Type B pancreatic cell (in vitro differentiated cells): ENCODE results near the gene CHMP4B. TPM values are rescaled to one million over a fixed set of nuclear protein-coding genes. Genes with fewer than 3 reads are reported as not detected.

Experiments
- DNase-seq: peaks from one replicate; pipeline ENCODE4 v3.0.0; 2021; ENCODE audit warnings: mixed read lengths; ENCODE audit not compliant: unreplicated experiment; ENCODE audit errors: extremely low spot score
- H3K27ac Mint-ChIP-seq: 2 replicates; pipeline ENCODE4 v1.8.0; 2021; ENCODE audit warnings: mild to moderate bottlenecking, mixed read lengths
- H3K27me3 Mint-ChIP-seq: 2 replicates; pipeline ENCODE4 v1.8.0; 2021; ENCODE audit warnings: mixed read lengths
- H3K36me3 Mint-ChIP-seq: 2 replicates; pipeline ENCODE4 v1.8.0; 2021; ENCODE audit warnings: mixed read lengths
- H3K4me1 Mint-ChIP-seq: one replicate; pipeline ENCODE4 v1.8.0; 2021; ENCODE audit warnings: mixed read lengths; ENCODE audit not compliant: unreplicated experiment
- H3K4me3 Mint-ChIP-seq: 2 replicates; pipeline ENCODE4 v1.8.0; 2021; ENCODE audit warnings: mild to moderate bottlenecking, mixed read lengths
- H3K9me3 Mint-ChIP-seq: 2 replicates; pipeline ENCODE4 v1.8.0; 2021; ENCODE audit warnings: mixed read lengths
- CTCF ChIP-seq: fragments of 200-600 bp; sonication (generic); conservative IDR thresholded peaks from 2 replicates; pipeline ENCODE4 v1.5.0; 2021; ENCODE audit warnings: antibody characterized with exemption, mild to moderate bottlenecking
- total RNA-seq: library from RNA; stranded (reverse); gene quantifications from 2 replicates; pipeline ENCODE4 v1.2.1, GENCODE V29; 2021; ENCODE audit warnings: low replicate concordance

CHMP4B gene
- total RNA-seq, 1 donor from 2014 or later: 111 TPM

- H3K4me3 Mint-ChIP-seq: no peak overlapping the region
- no peaks in the 10 kb centered on the region for H3K9me3 Mint-ChIP-seq
- H3K27me3 Mint-ChIP-seq: no peaks in the 10 kb centered on the region
- no peak overlapping the region for H3K27ac Mint-ChIP-seq
- H3K36me3 Mint-ChIP-seq: peaks cover 5% of the 10 kb centered on the region
- no peak for DNase-seq
- H3K4me1 Mint-ChIP-seq: peaks cover 27% of the 10 kb centered on the region
- TF ChIP-seq CTCF: no peak
Measured at GRCh38 chr20:33785503-33785902, 25.6 kb upstream of the CHMP4B start.

DNA sequence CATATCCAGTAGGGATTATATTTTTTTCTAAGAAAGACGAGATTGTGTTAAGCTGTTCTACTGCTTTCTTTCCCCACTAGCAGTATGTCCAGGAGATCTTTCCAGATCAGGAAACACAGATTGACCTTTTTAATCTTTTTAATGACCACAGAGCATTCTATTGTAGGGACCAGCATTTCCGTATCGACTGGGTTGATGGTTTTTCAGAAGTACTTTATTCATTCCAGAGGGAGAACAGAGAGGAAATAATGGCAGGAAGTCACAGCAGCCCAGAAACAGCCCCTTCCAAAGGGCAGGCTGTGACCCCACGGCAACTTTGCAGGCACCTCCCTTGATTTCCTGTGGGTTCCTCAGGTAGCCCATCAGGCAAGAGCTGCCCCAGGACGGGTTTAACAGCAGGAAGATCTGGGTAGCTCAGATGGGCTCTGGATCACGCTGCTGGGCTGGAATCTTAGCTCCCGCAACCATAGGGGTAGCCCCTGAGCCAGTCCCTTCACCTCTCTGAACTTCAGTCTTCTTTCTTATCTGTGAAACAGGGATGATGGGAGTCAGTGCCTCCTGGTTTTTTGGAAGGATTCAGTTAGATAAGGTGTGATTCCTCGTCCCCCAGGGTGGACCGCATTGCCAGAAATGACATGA is 23.8 kb upstream of the CHMP4B start:
- peaks cover 23% of the 10 kb centered on the region for H3K4me1 Mint-ChIP-seq
- no peaks in the 10 kb centered on the region for H3K9me3 Mint-ChIP-seq
- H3K36me3 Mint-ChIP-seq: peaks cover 7% of the 10 kb centered on the region
- H3K27ac Mint-ChIP-seq: peak overlapping the region; percentile 44
- H3K27me3 Mint-ChIP-seq: no peaks in the 10 kb centered on the region
- no peak overlapping the region for H3K4me3 Mint-ChIP-seq
- no peak for DNase-seq
- TF ChIP-seq CTCF: no peak

DNA sequence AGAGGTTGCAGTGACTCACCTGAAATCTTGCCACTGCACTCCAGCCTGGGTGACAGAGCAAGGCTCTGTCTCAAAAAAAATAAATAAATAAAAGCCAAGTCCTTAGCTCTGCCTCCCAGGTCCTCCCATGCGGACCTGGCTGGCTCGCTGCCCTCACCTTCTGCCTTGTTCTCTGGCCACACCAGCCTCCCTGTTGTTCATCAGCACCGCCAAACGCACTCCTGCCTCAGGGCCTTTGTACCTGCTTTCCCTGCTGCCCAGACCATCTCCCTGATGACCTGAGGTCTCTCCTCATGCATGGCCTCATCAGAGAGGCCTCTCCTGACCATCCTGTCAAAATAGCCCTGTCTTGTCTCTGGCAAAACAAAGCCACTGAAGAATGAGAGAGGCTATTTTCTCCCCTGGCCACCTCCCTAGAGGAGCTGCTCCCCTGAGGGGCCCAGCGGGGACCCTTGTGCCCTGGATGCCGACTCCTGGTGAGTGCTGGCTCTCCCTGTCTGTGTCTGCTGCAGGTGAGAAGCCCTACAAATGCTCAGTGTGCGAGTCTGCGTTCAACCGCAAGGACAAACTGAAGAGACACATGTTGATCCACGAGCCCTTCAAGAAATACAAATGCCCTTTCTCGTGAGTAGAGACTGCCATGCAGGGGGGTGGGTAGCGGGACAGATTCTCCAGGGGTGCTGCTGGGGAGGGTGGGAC is 22.6 kb upstream of the CHMP4B start:
- H3K27ac Mint-ChIP-seq: peak overlapping the region; percentile 91
- TF ChIP-seq CTCF: no peak
- peaks cover 7% of the 10 kb centered on the region for H3K36me3 Mint-ChIP-seq
- H3K4me1 Mint-ChIP-seq: peaks cover 21% of the 10 kb centered on the region
- no peak overlapping the region for H3K4me3 Mint-ChIP-seq
- H3K9me3 Mint-ChIP-seq: no peaks in the 10 kb centered on the region
- H3K27me3 Mint-ChIP-seq: no peaks in the 10 kb centered on the region
- DNase-seq: no peak

DNA sequence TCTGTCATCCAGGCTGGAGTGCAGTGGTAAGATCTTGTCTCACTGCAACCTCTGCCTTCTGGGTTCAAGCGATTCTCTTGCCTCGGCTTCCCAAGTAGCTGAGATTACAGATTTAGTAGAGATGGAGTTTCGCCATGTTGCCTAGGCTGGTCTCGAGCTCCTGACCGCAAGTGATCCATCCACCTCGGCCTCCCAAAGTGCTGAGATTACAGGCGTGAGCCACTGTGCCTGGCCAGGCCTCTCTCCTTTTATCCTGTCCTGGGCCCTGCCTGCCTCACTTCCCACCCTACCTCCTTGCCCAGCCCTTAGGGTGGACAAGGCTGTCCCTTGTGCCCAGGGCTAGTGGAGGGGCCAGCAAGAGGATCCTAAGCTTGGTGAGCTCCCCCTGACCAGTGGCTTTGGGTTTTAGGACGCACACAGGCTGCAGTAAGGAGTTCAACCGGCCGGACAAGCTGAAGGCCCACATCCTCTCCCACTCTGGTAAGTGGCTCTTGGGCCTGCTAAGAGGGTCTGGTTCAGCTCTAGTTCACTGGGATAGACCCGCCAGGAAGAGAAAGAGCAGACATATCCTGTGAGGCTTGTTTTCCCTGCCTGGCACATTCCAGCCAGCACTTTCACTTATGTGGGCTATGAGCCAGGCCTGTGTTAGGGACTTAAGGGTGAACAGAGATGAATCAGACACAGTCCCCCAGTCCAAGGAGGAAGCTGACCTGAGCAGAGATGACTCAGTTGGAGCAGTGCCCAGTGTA is 21.9 kb upstream of the CHMP4B start:
- H3K27ac Mint-ChIP-seq: peak overlapping the region; percentile 91

DNA sequence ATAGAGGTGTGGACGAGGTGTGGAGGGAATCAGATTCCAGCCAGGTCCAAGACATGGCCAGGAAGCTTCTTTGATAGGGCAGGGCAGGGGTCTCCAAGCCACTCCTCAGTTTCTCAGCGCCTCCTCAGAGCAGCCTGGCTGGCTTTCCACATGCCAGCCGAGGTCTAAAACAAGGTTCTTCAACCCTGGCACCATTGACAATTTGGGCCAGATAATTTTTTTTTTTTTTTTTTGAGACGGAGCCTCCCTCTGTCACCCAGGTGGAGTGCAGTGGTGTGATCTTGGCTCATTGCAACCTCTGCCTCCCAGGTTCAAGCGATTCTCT is 21.3 kb upstream of the CHMP4B start:
- Mint-ChIP-seq H3K4me1 (peaks cover 21% of the 10 kb centered on the region), H3K27me3 (no peaks in the 10 kb centered on the region), H3K4me3 (peak overlapping the region; percentile 55), H3K9me3 (no peaks in the 10 kb centered on the region), H3K36me3 (peaks cover 7% of the 10 kb centered on the region), H3K27ac (peak overlapping the region; percentile 91)
- DNase-seq: no peak
- no peak for TF ChIP-seq CTCF

More for the DNA sequence above, 21.9 kb upstream of the CHMP4B start:
- no peaks in the 10 kb centered on the region for H3K27me3 Mint-ChIP-seq
- peaks cover 21% of the 10 kb centered on the region for H3K4me1 Mint-ChIP-seq
- peaks cover 7% of the 10 kb centered on the region for H3K36me3 Mint-ChIP-seq
- DNase-seq: no peak
- TF ChIP-seq CTCF: no peak
- no peaks in the 10 kb centered on the region for H3K9me3 Mint-ChIP-seq
- H3K4me3 Mint-ChIP-seq: peak overlapping the region; percentile 55
